ENCODE results near the gene SLC7A7.
"Not testable (repeated sequence)": the region's sequence is repeated elsewhere in the genome, so short reads cannot be mapped to it uniquely, and the experiment has no call there.

Gene SLC7A7

DNA sequence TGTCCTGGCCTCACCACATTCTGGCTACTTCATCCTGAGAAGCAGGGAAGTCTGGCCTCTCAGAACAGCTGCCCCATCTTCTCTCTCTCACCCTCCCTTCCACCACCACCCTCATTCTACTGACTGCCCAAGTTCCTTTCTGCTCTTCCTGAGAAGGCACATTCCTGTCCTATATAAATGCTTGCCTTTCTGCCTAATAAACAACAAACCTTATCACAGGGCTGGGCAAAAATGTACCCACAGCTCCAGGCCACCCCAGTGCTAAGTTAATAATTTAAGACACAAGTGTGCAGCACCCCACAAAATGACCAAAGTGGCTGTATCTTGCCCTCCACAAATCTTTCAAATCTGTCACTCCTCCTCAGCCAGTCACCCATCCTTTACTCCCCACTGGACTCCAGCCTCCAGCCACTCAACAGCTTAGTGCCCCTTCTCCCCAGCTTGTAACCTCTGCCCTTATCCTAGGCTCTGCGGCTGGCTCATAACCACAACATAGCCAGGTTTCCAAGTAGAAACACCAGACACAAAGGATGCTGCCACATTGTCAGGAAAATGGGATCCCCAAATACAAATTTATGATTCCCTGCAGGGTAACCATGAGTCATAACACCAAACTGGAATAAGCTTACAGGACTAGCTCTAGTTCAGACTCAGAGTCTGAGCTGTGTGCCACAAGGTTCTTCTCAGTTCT, 33.8 kb downstream of the SLC7A7 start:
- no peak for DNase-seq

DNA sequence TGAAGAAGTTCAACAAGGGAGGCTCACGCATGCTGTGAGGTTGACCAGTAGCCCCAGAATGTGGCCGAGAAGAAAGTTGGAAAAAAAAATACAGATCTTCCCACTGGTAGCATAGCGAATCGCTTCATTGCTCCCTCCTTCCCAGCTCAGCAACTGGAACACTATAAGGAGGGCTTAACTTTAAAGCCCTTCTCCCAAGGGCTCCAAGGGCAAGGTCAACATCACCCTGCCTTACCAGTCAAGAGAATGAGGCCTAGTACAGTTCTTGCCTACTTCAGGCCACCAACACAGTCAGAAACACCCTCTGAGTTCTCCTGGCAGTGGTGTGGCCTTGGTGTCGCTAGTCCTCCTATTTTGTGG, 34.3 kb downstream of the SLC7A7 start:
- no peak for DNase-seq

- no peak for DNase-seq
Observed at GRCh38 chr14:22780105-22780679, 35.0 kb downstream of the SLC7A7 start.

- no peak for DNase-seq
Observed at GRCh38 chr14:22778084-22778483, 37.2 kb downstream of the SLC7A7 start.

- DNase-seq = not testable (repeated sequence)
Observed at GRCh38 chr14:22776849-22777248, 38.4 kb downstream of the SLC7A7 start.

DNA sequence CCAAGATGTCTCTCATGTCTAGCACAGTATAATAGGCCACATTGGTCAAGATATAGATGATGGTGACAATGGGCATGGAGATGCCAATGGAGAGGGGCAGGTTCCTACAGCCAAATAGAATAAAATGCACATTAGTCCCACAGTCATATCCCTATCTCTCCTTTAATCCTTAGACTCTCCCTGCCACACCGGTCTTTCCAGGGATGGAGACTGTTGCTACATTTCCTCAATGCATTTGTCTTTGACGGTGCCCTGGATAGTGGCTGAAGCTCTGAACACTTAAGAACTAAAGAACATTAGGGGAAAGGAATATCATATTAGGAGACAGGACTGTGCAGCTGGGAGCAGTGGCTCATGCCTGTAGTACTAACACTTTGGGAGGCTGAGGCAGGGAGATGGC, 39.0 kb downstream of the SLC7A7 start:
- no peak for DNase-seq

DNA sequence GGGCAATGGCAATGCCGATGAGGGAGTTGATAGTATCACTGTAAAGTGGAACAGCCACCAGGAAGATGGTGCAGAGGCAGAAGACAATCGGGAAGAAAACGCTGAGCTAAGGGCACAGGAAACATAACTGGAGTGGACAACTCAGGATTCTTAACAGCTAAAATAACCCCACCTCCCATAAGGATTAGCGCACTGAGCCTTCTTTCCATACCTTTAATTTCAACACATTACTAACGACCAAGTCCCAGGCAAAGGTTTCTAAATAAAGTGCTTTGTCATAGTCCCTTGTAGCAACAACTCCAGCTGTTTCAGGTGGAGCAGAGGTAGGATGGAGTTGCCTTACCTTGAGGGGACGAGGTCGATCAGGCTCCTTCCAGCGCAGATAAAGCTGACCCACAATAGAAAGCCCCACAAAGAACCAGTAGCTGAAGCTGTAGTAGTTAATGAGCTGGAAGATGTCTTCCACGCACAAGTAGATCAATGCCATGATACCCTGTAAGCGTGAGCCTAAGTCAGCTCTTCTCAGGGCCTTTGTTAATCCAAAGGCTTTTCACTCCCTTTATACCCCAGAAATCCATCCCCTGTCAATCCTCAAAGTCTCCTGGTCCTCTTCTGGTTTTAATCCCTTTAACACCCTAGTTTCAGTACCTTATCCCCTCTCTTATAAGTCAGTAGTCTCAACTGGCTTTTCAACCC, 41.1 kb downstream of the SLC7A7 start:
- no peak for DNase-seq

GRCh38 chr14:22773162-22774010, 41.8 kb downstream of the SLC7A7 start:
- no peak for DNase-seq

GRCh38 chr14:22772725-22773124, 42.5 kb downstream of the SLC7A7 start:
- no peak for DNase-seq

DNA sequence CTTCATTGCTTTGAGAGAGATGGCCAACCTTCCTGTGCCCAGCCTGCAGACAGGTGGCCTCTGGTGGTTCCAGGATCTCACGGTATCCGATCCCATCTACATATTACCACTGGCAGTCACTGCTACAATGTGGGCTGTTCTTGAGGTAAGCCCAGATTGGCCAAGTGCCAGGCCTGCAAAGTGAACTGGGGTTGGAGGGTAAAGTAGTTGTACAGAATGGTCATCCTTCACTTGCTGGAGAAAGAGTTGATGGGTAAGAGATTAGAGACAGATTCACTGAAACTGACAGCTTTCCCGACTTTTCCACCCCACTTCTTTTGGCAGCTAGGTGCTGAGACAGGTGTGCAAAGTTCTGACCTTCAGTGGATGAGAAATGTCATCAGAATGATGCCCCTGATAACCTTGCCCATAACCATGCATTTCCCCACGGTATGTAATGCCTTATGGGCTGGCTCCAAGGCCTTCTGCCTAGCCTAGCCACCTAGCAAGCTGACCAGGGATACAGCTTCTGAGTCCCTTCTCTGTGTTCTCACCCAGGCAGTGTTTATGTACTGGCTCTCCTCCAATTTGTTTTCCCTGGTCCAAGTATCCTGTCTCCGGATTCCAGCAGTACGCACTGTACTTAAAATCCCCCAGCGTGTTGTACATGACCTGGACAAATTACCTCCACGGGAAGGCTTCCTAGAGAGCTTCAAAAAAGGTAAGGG, 44.6 kb downstream of the SLC7A7 start:
- no peak for DNase-seq

DNA sequence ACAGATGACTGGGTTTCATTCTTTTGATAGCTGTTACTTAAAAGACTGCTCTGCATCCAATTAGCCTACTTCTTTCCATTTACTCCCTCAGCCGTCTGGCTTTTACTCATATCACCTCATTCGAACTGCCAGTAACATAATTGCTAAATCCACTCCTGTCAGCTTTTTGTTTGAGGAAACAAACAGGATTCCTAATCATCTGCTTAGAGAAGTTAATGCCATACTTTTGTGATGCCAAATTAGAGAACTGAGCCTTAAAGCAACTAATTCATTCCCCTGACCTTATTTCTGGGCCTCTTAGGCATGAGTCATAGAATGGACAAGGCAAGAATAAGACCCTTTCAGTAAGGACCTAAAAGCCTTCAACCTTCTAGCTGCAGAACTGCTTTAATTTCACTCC, 45.9 kb downstream of the SLC7A7 start:
- no peak for DNase-seq

DNA sequence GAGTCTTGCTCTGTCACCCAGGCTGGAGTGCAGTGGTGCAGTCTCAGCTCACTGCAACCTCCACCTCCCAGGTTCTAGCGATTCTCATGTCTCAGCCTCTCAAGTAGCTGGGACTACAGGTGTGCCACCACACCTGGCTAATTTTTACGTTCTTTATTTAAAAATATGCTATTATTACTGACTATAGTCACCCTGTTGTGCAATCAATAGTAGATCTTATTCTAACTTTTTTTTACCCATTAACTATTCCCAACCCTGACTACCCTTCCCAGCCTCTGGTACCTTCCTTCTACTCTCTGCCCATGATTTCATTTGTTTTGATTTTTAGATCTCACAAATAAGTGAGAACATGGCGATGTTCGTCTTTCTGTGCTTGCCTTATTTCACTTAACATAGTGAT, 46.3 kb downstream of the SLC7A7 start:
- DNase-seq = no peak

DNA sequence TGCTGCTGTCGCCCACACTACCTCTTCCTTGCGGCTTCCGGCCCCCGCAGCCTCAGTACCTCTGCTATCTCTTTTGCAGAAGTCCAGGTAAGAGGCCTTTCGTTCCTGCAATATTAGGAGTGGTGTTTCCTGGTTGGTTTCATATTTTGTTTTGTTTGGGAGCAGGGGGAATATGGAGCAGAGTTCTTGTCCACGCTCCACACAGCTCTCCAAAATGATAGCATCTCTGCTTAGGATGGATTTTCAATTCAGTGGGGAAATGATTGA, 48.0 kb downstream of the SLC7A7 start:
- no peak for DNase-seq

DNA sequence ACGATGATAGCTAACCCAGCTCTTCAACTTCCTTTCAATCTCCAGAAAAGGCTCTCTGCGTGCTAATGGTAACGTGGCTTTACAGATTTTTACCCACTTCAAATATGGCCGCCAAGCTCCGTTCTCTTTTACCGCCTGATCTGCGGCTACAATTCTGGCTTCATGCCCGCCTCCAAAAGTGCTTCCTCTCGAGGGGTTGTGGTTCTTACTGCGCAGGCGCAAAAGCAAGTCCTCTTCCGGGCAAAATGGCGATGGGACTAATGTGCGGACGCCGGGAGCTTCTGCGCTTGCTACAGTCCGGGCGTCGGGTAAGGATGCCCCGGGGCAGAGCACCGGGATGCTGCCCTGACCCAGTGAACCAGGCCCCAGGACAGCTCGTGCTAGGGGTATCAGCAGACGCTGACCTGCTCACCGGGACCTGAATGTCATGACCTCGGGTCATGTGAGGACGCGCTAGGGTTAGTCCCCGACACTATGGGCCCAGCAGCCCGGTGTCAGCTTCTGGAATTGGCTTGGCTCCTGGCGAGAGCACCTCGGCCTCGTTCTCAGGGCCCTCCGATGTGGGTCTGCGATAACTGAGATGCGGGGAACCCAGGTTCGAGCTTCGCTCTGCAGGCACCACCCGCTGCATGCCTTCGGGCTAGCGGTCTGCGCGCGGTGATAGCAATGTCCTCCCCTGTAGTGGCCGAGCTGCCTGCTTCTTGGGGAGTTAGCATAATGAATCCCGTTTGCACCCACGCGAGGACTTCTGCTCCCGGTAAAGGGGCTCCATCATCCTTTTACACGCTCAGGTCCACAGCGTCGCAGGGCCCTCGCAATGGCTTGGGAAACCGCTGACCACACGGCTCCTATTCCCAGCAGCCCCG, 48.5 kb downstream of the SLC7A7 start, which contains the start of gene OXA1L:
Gene OXA1L, plus strand, starts transcription at position 232 of the 866 bp plus-strand sequence. Its CDS starts 14 bp downstream, at position 246.
- DNase-seq = peak; percentile 94

DNA sequence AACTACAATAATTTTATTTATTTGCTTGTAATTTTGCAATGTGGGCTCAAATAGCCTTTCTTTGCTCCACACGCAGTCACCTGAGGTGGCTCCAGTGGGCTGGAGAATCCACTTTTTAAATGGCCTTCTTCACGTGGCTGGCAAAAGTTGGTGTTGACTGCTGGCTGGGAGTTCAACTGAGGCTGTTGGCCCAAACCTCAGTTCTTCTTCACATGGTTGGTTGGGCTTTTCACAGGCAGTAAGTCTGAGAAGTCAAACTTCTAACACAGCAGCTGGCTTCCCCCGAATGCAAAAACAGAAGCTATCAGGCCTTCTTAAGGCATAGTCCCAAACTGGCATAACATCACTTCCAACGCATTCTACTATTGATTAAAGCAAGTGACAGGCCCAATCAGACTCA, 50.9 kb downstream of the SLC7A7 start:
- DNase-seq = no peak

GRCh38 chr14:22761734-22762133, 53.5 kb downstream of the SLC7A7 start:
- DNase-seq = no peak

DNA sequence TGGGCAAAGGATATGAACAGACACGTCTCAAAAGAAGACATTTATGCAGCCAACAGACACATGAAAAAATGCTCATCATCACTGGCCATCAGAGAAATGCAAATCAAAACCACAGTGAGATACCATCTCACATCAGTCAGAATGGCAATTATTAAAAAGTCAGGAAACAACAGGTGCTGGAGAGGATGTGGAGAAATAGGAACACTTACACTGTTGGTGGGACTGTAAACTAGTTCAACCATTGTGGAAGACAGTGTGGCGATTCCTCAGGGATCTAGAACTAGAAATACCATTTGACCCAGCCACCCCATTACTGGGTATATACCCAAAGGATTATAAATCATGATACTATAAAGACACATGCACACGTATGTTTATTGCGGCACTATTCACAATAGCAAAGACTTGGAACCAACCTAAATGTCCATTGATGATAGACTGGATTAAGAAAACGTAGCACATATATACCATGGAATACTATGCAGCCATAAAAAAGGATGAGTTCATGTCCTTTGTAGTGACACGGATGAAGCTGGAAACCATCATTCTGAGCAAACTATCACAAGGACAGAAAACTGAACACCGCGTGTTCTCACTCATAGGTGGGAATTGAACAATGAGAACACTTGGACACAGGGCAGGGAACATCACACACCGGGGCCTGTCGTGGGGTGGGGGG, 57.1 kb downstream of the SLC7A7 start:
- DNase-seq = not testable (repeated sequence)

GRCh38 chr14:22753586-22753985, 61.6 kb downstream of the SLC7A7 start:
- DNase-seq = no peak

GRCh38 chr14:22752422-22752821, 62.8 kb downstream of the SLC7A7 start:
- no peak for DNase-seq

GRCh38 chr14:22748631-22749068, 66.6 kb downstream of the SLC7A7 start:
- DNase-seq = peak; percentile 50

DNA sequence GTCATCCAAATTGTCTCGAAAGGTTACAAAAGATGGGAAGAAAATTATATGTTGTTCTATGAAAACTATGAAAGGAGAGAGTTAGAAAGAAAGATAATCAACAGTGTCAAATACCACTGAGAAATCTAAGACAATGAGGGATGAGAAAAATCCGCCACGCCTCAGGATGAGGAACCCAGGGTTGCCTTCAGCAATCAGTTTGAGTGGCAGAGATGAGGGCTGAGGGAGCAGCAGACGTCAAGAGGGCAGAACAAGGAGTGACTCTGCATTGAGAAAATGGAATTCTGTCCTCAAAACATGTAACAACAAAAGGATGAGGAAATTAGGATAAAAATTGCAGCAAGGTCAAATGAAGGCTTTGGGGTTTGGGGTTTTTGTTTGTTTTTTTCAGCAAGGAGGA, 67.0 kb downstream of the SLC7A7 start:
- DNase-seq = no peak

All from GF-D8 (cell line).